H1 (cell line): ENCODE measurements around the gene ERO1A. TPM values are rescaled to one million over a fixed set of nuclear protein-coding genes. Genes with fewer than 3 reads are reported as not detected.

ENCODE experiments used
- ASH2L ChIP-seq: fragments of 200-600, 300-600 bp; sonication (generic); IDR thresholded peaks from one replicate; pipeline ENCODE4 v1.7.1; 2017; ENCODE audit warnings: low read length
- BACH1 ChIP-seq: IDR thresholded peaks from 2 replicates; pipeline ENCODE4 v1.6.1; 2012; ENCODE audit warnings: low read length, improper control_type of control experiment
- PHF8 ChIP-seq: fragments of 200-600 bp; sonication (generic); conservative IDR thresholded peaks from 2 replicates; pipeline ENCODE4 v1.7.1; 2012; ENCODE audit warnings: low read depth, mild to moderate bottlenecking, inconsistent platforms, low read length, moderate library complexity
- polyA plus RNA-seq, 7 experiments: library from polyadenylated mRNA; depleted of rRNA in 3 of 7; stranded (reverse) in 5 of 7; unstranded in 2 of 7; fragments of >200 nt in 5 of 7; fragments of 200-250 nt in 2 of 7; gene quantifications; 1 replicate in 5 of 7; 2 replicates in 1 of 7; 4 replicates in 1 of 7; pipeline versions ENCODE4 v1.2.1 to v1.2.3, GENCODE V29; 2011 to 2013; ENCODE audit warnings: missing spikeins in 2 of 7, mixed read lengths in 2 of 7
- total RNA-seq: library from RNA; stranded (reverse); fragmentation: NEBNext Ultra II Directional; extraction: Animal tissue kit (Norgen Biotek cat#: 25700); gene quantifications from 2 replicates; pipeline ENCODE4 v1.2.1, GENCODE V29; 2021
- TF ChIP-seq, protein P1 (sequence below): fragments of 300-600 bp; sonication (generic); IDR thresholded peaks from 2 replicates; pipeline ENCODE4 v1.7.1; 2012; ENCODE audit warnings: low read length, moderate library complexity, mild to moderate bottlenecking, inconsistent platforms; ENCODE audit not compliant: insufficient replicate concordance
- TF ChIP-seq, protein P2 (sequence below): IDR thresholded peaks from 2 replicates; pipeline ENCODE4 v1.6.1; 2011; ENCODE audit warnings: low read depth, mild to moderate bottlenecking, low read length; ENCODE audit not compliant: insufficient read depth

ERO1A gene
- total and polyA plus RNA-seq, 2 of the 8 experiments (the other 6 are each of a cell fraction or from before 2014, with no cell fraction given): 15.7 to 42.0 TPM

DNA sequence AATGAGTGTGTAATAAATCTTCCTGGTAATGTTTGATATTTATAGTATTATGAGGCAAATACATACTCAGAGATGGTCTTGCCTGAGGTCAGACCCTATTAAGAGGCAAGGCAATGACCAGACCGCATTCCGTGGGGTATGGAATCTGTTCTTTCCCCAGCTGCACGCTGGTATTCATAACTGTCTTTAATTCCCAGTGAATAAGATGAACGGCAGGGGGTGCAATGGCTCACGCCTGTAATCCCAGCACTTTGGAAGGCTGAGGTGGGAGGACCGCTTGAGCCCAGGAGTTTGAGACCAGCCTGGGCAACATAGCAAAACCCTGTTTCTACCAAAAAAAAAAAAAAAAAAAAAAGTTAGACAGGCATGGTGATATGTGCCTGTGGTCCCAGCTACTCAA, 44.6 kb downstream of the ERO1A start (continued):
- TF ChIP-seq, protein P1, sequence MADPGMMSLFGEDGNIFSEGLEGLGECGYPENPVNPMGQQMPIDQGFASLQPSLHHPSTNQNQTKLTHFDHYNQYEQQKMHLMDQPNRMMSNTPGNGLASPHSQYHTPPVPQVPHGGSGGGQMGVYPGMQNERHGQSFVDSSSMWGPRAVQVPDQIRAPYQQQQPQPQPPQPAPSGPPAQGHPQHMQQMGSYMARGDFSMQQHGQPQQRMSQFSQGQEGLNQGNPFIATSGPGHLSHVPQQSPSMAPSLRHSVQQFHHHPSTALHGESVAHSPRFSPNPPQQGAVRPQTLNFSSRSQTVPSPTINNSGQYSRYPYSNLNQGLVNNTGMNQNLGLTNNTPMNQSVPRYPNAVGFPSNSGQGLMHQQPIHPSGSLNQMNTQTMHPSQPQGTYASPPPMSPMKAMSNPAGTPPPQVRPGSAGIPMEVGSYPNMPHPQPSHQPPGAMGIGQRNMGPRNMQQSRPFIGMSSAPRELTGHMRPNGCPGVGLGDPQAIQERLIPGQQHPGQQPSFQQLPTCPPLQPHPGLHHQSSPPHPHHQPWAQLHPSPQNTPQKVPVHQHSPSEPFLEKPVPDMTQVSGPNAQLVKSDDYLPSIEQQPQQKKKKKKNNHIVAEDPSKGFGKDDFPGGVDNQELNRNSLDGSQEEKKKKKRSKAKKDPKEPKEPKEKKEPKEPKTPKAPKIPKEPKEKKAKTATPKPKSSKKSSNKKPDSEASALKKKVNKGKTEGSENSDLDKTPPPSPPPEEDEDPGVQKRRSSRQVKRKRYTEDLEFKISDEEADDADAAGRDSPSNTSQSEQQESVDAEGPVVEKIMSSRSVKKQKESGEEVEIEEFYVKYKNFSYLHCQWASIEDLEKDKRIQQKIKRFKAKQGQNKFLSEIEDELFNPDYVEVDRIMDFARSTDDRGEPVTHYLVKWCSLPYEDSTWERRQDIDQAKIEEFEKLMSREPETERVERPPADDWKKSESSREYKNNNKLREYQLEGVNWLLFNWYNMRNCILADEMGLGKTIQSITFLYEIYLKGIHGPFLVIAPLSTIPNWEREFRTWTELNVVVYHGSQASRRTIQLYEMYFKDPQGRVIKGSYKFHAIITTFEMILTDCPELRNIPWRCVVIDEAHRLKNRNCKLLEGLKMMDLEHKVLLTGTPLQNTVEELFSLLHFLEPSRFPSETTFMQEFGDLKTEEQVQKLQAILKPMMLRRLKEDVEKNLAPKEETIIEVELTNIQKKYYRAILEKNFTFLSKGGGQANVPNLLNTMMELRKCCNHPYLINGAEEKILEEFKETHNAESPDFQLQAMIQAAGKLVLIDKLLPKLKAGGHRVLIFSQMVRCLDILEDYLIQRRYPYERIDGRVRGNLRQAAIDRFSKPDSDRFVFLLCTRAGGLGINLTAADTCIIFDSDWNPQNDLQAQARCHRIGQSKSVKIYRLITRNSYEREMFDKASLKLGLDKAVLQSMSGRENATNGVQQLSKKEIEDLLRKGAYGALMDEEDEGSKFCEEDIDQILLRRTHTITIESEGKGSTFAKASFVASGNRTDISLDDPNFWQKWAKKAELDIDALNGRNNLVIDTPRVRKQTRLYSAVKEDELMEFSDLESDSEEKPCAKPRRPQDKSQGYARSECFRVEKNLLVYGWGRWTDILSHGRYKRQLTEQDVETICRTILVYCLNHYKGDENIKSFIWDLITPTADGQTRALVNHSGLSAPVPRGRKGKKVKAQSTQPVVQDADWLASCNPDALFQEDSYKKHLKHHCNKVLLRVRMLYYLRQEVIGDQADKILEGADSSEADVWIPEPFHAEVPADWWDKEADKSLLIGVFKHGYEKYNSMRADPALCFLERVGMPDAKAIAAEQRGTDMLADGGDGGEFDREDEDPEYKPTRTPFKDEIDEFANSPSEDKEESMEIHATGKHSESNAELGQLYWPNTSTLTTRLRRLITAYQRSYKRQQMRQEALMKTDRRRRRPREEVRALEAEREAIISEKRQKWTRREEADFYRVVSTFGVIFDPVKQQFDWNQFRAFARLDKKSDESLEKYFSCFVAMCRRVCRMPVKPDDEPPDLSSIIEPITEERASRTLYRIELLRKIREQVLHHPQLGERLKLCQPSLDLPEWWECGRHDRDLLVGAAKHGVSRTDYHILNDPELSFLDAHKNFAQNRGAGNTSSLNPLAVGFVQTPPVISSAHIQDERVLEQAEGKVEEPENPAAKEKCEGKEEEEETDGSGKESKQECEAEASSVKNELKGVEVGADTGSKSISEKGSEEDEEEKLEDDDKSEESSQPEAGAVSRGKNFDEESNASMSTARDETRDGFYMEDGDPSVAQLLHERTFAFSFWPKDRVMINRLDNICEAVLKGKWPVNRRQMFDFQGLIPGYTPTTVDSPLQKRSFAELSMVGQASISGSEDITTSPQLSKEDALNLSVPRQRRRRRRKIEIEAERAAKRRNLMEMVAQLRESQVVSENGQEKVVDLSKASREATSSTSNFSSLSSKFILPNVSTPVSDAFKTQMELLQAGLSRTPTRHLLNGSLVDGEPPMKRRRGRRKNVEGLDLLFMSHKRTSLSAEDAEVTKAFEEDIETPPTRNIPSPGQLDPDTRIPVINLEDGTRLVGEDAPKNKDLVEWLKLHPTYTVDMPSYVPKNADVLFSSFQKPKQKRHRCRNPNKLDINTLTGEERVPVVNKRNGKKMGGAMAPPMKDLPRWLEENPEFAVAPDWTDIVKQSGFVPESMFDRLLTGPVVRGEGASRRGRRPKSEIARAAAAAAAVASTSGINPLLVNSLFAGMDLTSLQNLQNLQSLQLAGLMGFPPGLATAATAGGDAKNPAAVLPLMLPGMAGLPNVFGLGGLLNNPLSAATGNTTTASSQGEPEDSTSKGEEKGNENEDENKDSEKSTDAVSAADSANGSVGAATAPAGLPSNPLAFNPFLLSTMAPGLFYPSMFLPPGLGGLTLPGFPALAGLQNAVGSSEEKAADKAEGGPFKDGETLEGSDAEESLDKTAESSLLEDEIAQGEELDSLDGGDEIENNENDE: no peak
- TF ChIP-seq, protein P2, sequence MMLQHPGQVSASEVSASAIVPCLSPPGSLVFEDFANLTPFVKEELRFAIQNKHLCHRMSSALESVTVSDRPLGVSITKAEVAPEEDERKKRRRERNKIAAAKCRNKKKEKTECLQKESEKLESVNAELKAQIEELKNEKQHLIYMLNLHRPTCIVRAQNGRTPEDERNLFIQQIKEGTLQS: no peak
- TF ChIP-seq BACH1: no peak
- TF ChIP-seq PHF8: no peak
- TF ChIP-seq ASH2L: no peak
- TF ChIP-seq, all 59 proteins: peak for 0
